HepG2 (cell line): ENCODE results near the gene SRSF10. TPM values are rescaled to one million over a fixed set of nuclear protein-coding genes. Genes with fewer than 3 reads are reported as not detected.

Experiments
- CBX2 ChIP-seq, 2 experiments: fragments of 200-600 bp in 1 of 2; sonication (generic); formaldehyde crosslinking in 1 of 2; IDR thresholded peaks; 2 replicates each; pipeline versions ENCODE4 v1.7.0 to v1.8.1; 2018 to 2022; ENCODE audit warnings: low read depth in 2 of 2, low read length in 1 of 2, mild to moderate bottlenecking in 1 of 2, missing genetic modification reagents in 1 of 2
- ONECUT2 ChIP-seq: sonication (generic); formaldehyde crosslinking; IDR thresholded peaks from 2 replicates; pipeline ENCODE4 v1.4.0; 2020; ENCODE audit warnings: missing genetic modification reagents
- SUZ12 ChIP-seq: fragments of 150-350 bp; IDR thresholded peaks from 2 replicates; pipeline ENCODE4 v1.6.1; 2014; ENCODE audit warnings: low read depth, low read length
- ZMAT3 ChIP-seq: sonication (generic); formaldehyde crosslinking; conservative IDR thresholded peaks from 2 replicates; pipeline ENCODE4 v1.7.0; 2021; ENCODE audit warnings: missing genetic modification reagents
- ZNF737 ChIP-seq: sonication (generic); formaldehyde crosslinking; IDR thresholded peaks from 2 replicates; pipeline ENCODE4 v1.5.0; 2020; ENCODE audit warnings: missing genetic modification reagents, mild to moderate bottlenecking, borderline replicate concordance
- ZNF761 ChIP-seq: sonication (generic); formaldehyde crosslinking; conservative IDR thresholded peaks from 2 replicates; pipeline ENCODE4 v1.4.0; 2020; ENCODE audit warnings: mild to moderate bottlenecking, missing genetic modification reagents
- polyA plus RNA-seq, 8 experiments: library from polyadenylated mRNA; depleted of rRNA in 3 of 8; stranded (reverse) in 7 of 8; unstranded in 1 of 8; fragments of >200 nt; fragmentation: Illumina TruSeq in 4 of 8; extraction: Trizol in 4 of 8; gene quantifications; 2 replicates each; pipeline versions ENCODE4 v1.2.1 to v1.2.3, GENCODE V29; 2011 to 2016; ENCODE audit warnings: low read depth in 4 of 8, missing spikeins in 1 of 8, mixed read lengths in 1 of 8; ENCODE audit not compliant: insufficient read depth in 1 of 8
- total RNA-seq, 5 experiments: library from RNA; depleted of rRNA; stranded (reverse); fragments of >200 nt; fragmentation: Illumina TruSeq; extraction: Trizol; gene quantifications; 2 replicates each; pipeline ENCODE4 v1.2.3, GENCODE V29; 2016; ENCODE audit warnings: low read depth in 1 of 5
- TF ChIP-seq, protein P1 (sequence below): sonication (generic); formaldehyde crosslinking; IDR thresholded peaks from 2 replicates; pipeline ENCODE4 v1.5.1; 2020; ENCODE audit warnings: missing genetic modification reagents, mild to moderate bottlenecking, borderline replicate concordance
- TF ChIP-seq, protein P2 (sequence below): IDR thresholded peaks from 2 replicates; pipeline ENCODE4 v1.6.1; 2016; ENCODE audit warnings: low read depth, borderline replicate concordance
- TF ChIP-seq, protein P3 (sequence below): sonication (generic); formaldehyde crosslinking; IDR thresholded peaks from 2 replicates; pipeline ENCODE4 v1.5.1; 2020; ENCODE audit warnings: missing genetic modification reagents, mild to moderate bottlenecking, borderline replicate concordance
- TF ChIP-seq, protein P4 (sequence below), 2 experiments: fragments of 450-650 bp in 1 of 2; sonication (generic) in 1 of 2; formaldehyde crosslinking in 1 of 2; IDR thresholded peaks; 2 replicates each; pipeline versions ENCODE4 v1.6.1 to v1.8.0; 2016 to 2022; ENCODE audit warnings: antibody characterized with exemption in 1 of 2, mild to moderate bottlenecking in 1 of 2, missing genetic modification reagents in 1 of 2
- TF ChIP-seq, protein P5 (sequence below): sonication (generic); formaldehyde crosslinking; conservative IDR thresholded peaks from 2 replicates; pipeline ENCODE4 v1.4.0; 2020; ENCODE audit warnings: missing genetic modification reagents

SRSF10 gene
- total and polyA plus RNA-seq, 2 of the 13 experiments (the other 11 are each of a cell fraction or from before 2014, with no cell fraction given), result 126 to 186 TPM

DNA sequence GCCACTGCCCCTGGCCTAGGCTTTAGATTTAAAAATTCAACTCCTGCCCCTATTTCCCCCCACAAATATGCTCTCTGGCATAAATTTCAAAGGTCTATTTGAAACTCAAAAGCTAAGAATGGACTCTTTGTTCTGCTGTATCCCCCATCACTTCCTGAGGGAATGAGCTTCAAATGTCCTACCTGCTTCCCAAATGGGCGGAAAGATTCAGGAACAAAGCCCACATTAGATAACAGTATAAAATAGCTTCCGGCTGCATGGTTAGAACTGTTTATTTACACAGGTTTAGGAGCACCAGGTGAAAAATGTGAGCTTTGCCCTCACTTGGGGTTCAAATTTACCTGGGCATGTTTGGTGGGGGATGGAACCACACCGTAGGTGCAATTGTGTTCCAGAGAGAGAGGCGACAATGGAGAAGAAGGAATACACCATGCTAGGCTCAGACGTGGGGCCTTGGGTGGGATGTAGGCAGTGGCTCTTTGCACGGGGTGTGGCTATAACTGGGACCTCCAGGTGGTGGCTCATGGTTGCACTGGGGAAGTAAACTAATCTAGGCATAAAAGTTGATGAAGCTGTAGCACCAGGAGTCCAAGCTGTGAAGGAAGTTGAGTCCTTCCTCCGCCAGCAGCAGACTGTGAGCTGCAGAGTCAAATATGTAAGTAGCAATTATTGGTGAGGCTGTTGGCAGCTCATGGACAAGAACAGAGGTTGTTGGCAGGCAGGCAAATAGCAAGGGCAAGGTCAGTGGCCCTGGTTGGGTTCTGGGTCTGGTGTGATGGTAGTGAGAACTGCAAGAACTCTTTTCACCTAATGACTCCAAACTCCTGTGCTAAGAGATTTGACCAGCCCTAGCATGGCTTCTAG is 41.5 kb upstream of the SRSF10 start (continued):
- TF ChIP-seq, protein P1, sequence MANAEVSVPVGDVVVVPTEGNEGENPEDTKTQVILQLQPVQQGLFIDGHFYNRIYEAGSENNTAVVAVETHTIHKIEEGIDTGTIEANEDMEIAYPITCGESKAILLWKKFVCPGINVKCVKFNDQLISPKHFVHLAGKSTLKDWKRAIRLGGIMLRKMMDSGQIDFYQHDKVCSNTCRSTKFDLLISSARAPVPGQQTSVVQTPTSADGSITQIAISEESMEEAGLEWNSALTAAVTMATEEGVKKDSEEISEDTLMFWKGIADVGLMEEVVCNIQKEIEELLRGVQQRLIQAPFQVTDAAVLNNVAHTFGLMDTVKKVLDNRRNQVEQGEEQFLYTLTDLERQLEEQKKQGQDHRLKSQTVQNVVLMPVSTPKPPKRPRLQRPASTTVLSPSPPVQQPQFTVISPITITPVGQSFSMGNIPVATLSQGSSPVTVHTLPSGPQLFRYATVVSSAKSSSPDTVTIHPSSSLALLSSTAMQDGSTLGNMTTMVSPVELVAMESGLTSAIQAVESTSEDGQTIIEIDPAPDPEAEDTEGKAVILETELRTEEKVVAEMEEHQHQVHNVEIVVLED (CRISPR knock-in tag), result peak; percentile 38; the same call in 1 of the 2 replicates
- no peak for TF ChIP-seq CBX2 (IDR thresholded peaks at IDR 0.05; ENCODE audit: low read depth, low read length)
- TF ChIP-seq CBX2 (CRISPR knock-in tag; IDR thresholded peaks at IDR 0.05; ENCODE audit: low read depth), result no peak
- TF ChIP-seq, protein P2, sequence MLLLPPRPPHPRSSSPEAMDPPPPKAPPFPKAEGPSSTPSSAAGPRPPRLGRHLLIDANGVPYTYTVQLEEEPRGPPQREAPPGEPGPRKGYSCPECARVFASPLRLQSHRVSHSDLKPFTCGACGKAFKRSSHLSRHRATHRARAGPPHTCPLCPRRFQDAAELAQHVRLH (CRISPR knock-in tag), result peak; percentile 65; the same call in 1 of the 2 replicates
- no peak for TF ChIP-seq SUZ12
- no peak for TF ChIP-seq ONECUT2 (CRISPR knock-in tag)
- TF ChIP-seq, protein P3, sequence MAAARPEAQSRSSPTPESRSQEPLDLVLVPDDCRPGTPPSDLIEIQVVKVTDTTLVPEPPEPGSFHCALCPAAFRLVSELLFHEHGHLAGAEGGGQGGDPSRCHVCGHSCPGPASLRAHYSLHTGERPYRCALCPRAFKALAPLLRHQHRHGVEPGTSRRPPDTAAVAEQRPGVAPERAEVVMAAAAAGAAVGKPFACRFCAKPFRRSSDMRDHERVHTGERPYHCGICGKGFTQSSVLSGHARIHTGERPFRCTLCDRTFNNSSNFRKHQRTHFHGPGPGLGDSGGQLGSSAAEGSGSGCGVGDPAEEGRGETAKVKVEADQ, result peak; percentile 89
- peak; percentile 84; the same call in 1 of the 2 replicates for TF ChIP-seq ZMAT3 (CRISPR knock-in tag)
- TF ChIP-seq, protein P4, sequence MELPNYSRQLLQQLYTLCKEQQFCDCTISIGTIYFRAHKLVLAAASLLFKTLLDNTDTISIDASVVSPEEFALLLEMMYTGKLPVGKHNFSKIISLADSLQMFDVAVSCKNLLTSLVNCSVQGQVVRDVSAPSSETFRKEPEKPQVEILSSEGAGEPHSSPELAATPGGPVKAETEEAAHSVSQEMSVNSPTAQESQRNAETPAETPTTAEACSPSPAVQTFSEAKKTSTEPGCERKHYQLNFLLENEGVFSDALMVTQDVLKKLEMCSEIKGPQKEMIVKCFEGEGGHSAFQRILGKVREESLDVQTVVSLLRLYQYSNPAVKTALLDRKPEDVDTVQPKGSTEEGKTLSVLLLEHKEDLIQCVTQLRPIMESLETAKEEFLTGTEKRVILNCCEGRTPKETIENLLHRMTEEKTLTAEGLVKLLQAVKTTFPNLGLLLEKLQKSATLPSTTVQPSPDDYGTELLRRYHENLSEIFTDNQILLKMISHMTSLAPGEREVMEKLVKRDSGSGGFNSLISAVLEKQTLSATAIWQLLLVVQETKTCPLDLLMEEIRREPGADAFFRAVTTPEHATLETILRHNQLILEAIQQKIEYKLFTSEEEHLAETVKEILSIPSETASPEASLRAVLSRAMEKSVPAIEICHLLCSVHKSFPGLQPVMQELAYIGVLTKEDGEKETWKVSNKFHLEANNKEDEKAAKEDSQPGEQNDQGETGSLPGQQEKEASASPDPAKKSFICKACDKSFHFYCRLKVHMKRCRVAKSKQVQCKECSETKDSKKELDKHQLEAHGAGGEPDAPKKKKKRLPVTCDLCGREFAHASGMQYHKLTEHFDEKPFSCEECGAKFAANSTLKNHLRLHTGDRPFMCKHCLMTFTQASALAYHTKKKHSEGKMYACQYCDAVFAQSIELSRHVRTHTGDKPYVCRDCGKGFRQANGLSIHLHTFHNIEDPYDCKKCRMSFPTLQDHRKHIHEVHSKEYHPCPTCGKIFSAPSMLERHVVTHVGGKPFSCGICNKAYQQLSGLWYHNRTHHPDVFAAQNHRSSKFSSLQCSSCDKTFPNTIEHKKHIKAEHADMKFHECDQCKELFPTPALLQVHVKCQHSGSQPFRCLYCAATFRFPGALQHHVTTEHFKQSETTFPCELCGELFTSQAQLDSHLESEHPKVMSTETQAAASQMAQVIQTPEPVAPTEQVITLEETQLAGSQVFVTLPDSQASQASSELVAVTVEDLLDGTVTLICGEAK (IDR thresholded peaks at IDR 0.05), result no peak
- TF ChIP-seq, protein P4 (CRISPR knock-in tag; IDR thresholded peaks at IDR 0.05), result peak; percentile 42; the same call in 1 of the 2 replicates
- peak; percentile 80; the same call in 1 of the 2 replicates for TF ChIP-seq ZNF761 (CRISPR knock-in tag)
- TF ChIP-seq, protein P5, sequence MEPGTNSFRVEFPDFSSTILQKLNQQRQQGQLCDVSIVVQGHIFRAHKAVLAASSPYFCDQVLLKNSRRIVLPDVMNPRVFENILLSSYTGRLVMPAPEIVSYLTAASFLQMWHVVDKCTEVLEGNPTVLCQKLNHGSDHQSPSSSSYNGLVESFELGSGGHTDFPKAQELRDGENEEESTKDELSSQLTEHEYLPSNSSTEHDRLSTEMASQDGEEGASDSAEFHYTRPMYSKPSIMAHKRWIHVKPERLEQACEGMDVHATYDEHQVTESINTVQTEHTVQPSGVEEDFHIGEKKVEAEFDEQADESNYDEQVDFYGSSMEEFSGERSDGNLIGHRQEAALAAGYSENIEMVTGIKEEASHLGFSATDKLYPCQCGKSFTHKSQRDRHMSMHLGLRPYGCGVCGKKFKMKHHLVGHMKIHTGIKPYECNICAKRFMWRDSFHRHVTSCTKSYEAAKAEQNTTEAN (CRISPR knock-in tag), result 0 out of 2 replicates have a peak, but pooled peaks have one; percentile 32
- no peak for TF ChIP-seq ZNF737 (CRISPR knock-in tag)
